ENCODE data around the gene PTPN23. TPM values are rescaled to one million over a fixed set of nuclear protein-coding genes. Genes with fewer than 3 reads are reported as not detected.

PTPN23 gene
- total RNA-seq, 1 experiment from 2014 or later, result 10.8 TPM

GRCh38 chr3:47419083-47420043 lies 38.5 kb downstream of the PTPN23 start:
- no peak for DNase-seq (ENCODE audit: low read depth)

GRCh38 chr3:47420044-47420430 lies 39.2 kb downstream of the PTPN23 start:
- DNase-seq (ENCODE audit: low read depth), result no peak

DNA sequence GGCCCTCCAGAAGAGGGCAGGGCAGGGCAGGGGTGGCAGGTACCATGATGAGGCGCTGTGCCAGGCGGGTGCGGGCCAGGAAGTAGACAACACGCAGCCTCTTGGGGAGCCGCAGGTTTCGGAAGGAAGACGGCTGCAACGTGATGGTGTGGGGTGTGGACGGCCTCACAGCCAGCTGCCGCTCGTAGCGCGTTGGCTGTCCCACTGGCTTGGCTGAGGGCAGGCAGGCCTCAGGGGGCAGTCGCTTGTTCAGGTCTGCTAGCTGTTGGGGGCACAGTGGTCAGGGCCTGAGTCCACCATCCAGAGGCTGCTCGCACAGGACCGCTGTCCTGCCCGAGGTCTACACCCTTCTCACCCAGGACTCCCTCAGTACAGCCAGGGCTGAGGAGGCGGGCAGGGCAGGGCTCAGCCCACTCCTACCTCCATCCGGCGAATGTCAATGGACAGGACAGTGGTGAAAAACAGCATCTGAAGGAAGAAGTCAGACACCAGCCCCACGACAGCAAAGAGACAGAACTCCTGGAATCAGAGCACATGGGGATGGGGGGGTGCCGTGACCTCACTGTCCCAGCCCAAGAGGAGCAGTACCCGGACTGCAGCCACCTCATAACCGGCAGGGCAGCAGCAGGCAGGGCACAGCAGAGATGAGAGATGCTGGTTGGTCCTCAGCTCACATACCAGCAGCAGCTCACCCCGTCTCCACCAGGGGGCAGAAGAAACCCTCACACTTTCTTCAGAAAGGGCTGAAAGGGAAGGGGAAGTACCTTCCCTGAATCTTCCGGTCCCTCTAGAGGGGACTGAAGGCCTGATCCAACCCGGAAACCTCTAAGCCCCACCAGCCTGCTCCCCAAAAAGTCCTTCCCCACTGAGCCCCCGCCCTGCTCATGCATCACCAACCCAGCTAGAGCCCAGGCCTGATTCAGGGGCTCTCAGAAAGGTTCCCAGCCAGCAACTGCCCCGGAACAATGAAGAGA lies 40.0 kb downstream of the PTPN23 start:
- peak; percentile 77 for DNase-seq (ENCODE audit: low read depth)

GRCh38 chr3:47421741-47422649 lies 41.2 kb downstream of the PTPN23 start:
- DNase-seq (ENCODE audit: low read depth), result peak; percentile 36

DNA sequence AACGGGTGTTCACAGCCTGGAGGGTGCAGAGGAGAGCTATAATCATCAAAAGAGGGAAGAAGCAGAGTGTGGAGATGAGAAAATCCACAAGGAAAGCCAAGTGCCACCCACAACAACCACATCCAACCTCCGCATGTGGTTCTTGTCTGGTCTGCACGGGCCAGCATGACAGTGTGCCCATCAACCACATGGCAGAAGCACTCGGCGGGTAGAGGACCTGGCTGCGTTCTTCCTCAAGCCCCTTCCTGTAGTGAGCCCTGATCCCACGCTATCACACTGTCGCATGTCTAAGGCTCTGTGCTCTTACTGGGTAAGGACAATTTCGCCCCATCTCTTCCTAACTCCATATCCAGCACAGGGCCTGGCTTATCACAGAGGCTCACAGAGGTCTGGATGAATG lies 41.9 kb downstream of the PTPN23 start:
- DNase-seq (ENCODE audit: low read depth), result no peak

DNA sequence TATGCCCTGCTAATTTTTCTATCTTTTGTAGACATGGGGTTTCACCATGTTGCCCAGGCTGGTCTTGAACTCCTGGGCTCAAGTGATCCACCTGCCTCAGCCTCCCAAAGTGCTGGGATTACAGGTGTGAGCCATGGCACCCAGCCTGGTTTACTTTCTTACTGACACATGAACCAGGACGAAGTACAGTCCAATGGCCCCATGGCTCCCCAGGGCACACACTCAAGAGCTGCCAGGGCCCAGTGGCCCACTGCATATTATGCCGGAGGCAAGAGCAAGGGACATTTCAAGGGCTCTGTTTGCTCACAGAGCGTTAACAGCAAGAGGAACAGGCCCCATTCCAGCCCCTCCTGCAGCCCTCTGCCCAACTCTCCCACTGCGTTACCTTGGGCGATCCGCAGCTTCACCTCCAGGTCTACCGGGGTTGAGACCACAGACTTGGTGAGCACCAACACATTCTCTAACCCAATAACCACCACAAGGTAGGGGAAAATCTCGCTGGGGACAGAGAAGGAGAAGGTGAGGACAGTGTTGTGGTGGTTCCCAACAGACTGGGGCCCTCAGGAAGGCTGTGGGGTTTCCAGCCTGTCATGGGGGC lies 42.8 kb downstream of the PTPN23 start:
- DNase-seq (ENCODE audit: low read depth), result no peak

DNA sequence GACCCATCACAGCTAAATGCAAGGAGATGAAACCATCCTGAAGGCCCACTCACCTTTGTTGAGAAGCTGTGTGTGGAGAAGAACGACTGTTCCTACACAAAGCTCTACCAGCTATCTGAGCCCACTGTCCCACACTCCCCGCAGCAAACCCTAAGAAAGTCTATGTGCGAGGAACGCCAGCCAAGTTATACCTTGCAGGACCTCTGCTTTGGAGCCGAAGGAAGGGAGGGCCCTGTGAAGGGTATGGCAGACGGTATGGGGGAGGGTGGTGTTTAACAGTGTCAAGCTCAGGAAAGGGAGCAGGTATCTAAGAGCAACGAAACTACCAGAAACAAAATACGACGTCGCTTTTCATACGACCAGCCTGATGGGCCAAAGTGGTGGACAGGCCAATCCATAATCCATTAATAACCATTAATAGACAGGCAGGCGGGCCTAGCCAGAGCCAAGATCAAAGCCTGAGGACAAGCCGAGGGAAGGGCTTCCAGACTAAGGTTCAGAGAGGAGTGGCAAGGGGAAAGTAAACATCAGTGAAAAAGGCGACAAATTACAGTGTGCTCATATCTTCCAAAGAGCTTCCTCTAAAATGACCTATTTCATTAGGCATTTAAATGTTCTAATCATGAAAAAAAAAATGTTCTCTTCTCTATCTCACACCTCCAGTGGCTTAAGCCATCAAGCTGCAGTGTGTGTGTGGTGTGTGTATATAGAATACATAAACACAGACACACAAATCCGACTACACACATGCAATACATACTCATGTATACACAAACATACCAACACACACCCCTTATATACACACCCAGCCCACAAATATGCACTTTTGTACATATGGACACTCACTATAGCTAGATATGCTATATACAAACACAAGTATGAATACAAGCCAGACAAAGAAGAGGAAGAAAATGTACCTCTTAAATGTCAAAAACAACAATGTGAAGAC lies 43.9 kb downstream of the PTPN23 start:
- DNase-seq (ENCODE audit: low read depth), result no peak

GRCh38 chr3:47425383-47425778 lies 44.6 kb downstream of the PTPN23 start:
- DNase-seq (ENCODE audit: low read depth), result no peak

DNA sequence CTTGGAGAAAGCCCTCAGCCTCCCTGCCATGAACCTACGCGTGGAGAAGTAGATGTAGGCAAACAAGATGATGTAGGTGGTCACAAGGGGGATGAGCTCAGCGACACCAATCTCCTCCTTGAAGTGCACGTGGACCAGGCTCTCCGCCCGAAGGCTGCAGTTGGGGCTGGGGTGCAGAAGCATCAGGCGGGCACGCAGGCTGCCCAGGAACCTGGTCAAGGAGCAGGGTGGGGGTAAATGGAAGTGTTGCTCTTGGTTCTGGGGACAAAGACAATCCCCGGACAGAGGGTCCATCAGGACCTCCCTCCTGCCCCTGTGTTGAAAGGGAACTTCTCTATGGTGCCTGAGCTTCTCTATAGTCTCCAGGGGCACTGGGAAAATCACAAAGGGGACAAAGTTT lies 45.1 kb downstream of the PTPN23 start:
- no peak for DNase-seq (ENCODE audit: low read depth)

- DNase-seq (ENCODE audit: low read depth), result no peak
Observed at GRCh38 chr3:47427866-47428265, 47.0 kb downstream of the PTPN23 start.

GRCh38 chr3:47428662-47429061 lies 47.8 kb downstream of the PTPN23 start:
- no peak for DNase-seq (ENCODE audit: low read depth)

- DNase-seq (ENCODE audit: low read depth), result no peak
Observed at GRCh38 chr3:47429476-47430270, 48.9 kb downstream of the PTPN23 start.

DNA sequence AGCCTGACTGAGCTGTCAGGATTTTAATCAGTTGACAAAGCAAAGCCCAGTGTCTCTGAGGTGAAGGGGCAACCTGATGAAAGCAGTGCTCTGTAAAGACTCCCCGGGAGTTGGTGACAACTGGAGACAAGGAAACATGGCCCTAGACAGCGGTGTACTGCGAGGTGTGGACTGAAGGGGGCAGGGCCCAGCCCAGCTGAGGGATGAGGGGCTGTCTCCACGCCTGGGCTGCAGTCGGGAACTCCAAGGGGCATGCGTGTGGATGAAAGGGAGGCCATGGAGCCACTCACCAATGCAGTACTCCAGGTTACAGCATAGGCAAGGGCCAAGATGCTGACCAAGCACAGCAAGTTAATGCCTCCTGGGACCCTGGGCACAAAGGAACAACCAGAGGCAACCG lies 49.8 kb downstream of the PTPN23 start:
- no peak for DNase-seq (ENCODE audit: low read depth)

GRCh38 chr3:47431225-47431624 lies 50.4 kb downstream of the PTPN23 start:
- no peak for DNase-seq (ENCODE audit: low read depth)

DNA sequence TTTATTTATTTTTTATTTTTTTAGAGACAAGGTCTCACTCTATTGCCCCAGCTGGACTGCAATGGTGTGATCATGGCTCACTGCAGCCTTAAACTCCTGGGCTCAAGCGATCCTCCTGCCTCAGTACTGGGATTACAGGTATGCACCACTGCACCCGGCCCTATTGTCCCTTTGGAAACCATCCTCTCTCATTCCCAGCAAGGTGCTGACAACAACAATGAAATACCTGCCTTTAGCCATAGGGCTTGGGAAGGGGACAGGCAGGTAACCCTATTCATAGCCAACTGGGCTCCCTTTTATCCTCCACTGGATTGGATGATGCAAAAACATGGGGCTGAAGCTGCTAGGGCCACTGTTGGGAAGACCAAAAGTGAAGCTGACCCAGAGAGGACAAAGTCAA lies 51.9 kb downstream of the PTPN23 start:
- DNase-seq (ENCODE audit: low read depth), result no peak

DNA sequence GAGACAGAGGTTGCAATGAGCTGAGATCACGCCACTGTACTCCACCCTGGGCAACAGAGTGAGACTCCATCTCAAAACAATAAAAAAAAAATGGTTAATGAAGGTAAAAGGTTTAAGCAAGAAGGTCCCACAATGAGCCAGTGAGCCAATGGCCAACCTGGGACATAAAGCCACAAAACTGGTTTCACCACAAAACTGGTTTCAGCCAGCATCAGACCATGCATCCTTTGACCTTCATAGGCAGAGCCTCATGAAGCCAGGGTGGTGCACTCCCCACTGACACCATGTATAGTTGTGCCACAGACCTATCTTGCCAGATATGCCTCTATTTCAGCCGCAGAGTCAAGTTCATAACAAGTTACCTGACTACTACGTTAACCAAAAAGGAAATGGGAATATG lies 53.0 kb downstream of the PTPN23 start:
- DNase-seq (ENCODE audit: low read depth), result no peak

- no peak for DNase-seq (ENCODE audit: low read depth)
Observed at GRCh38 chr3:47434849-47435248, 54.0 kb downstream of the PTPN23 start.

DNA sequence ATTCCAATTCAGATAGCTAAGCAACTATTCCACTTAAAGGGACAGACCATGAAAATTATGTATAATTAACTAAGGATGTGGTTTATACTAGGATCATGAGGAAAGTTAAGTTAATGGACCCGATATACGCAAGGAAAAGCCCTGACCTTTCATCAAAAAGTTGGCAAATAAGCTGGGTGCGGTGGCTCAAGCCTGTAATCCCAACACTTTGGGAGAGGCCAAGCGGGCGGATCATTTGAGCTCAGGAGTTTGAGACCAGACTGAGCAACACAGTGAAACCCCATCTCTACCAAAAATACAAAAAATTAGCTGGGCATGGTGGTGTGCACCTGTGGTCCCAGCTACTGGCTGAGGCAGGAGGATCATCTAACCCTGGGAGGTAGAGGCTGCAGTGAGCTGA lies 55.4 kb downstream of the PTPN23 start:
- DNase-seq (ENCODE audit: low read depth), result no peak

DNA sequence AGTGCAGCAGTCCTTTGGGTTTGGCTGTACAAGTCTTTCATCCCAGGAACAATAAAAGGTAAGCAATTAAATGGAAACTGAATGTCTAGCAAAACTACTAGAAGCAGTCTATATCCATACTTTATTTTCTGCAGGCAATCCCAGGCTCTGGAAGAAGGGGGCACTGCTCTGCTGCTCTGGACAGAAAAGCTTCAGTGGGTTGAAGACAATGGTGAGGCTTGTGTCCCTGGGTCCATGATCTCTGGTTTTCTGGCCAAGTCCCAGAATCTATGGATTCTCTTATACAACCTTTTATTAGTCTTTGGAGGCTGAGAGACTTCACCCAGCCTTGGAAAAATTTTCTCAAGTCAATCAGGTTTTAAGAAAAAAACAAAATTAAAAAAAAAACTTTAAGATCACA lies 59.3 kb downstream of the PTPN23 start:
- DNase-seq (ENCODE audit: low read depth), result no peak

Measured in Daoy (cell line).